GM21423 (cell line): Measurements from ENCODE around the gene KTN1.

Experiments
- ATAC-seq: cut with Tn5 transposase; IDR thresholded peaks from one replicate; pipeline ENCODE4 v1.9.1; 2021; ENCODE audit warnings: mild to moderate bottlenecking, moderate library complexity; ENCODE audit not compliant: unreplicated experiment

KTN1 gene

DNA sequence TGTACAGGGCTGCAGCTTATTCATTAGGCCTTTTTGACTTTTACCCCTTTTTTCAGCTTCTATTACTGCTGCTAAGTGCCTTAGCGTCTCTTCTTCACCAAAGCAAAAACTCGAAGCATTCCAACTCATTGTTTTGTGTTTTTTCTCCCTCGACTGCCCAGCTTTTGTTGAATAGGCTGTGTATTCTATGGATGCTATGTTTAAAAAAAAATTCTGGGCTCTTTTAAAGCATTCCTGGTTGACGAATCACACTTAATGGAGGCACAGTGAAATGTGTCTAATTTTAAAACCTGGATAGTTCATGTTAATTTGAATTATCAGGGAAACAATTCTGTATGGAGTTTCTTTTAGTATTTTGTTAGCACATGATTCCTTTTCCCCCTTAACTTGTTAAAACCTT, 29.7 kb downstream of the KTN1 start:
- ATAC-seq: no peak

DNA sequence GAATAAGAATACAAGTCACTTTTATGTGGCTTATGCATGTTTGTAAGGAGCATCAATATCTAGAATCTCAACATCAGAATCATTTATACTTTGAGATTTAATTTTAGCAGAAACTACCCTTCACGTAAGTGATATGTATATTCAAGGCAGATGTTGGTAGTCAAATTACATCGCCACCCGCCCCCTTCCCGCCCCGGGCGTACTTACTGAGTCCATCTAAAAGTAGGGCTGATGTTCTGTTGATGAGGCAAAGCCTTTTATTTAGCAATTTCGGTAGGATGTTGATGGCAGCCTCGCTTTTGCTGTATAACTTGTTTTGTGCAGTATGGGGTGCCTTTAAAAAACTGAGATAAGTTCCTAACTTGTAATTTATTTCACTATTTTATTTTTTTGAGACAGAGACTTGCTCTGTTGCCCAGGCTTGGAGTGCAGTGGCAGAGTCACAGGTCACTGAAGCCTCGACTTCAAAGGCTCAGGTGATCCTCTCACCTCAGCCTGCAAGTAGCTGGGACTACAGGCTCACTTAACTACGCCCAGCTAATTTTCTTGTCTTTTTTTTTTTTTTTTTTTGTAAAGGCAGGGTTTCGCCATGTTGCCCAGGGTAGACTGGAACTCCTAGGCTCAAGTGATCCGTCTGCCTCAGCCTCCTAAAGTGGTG, 30.8 kb downstream of the KTN1 start:
- ATAC-seq: no peak

DNA sequence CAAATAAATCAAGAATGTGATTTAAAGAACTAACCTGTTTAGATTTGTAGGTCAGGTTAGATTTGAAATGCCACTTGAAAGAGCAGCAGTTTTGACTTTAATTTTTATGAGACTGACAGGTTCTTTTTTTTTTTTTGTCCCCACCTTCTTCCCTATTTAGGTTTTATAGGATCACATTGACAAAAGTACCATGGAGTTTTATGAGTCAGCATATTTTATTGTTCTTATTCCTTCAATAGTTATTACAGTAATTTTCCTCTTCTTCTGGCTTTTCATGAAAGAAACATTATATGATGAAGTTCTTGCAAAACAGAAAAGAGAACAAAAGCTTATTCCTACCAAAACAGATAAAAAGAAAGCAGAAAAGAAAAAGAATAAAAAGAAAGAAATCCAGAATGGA, 31.9 kb downstream of the KTN1 start:
- ATAC-seq: no peak

DNA sequence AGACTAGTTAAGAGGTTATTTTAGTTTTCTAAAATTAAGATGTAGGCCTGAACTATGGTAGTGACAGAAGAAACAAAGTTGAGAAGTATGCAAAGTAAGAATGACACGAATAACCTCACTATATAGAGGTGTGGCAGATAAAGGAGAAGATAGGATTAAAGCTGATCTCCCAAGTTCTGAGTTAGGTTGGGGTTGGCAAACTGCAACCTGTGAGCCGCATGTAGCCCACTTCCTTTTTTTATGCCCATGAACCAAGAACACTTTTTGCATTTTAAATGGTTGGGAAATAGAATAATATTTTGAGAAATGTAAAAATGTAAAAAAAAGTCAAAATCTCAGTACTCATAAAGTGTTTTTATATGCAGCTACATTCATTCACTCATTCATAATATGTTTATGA, 34.3 kb downstream of the KTN1 start:
- no peak for ATAC-seq

DNA sequence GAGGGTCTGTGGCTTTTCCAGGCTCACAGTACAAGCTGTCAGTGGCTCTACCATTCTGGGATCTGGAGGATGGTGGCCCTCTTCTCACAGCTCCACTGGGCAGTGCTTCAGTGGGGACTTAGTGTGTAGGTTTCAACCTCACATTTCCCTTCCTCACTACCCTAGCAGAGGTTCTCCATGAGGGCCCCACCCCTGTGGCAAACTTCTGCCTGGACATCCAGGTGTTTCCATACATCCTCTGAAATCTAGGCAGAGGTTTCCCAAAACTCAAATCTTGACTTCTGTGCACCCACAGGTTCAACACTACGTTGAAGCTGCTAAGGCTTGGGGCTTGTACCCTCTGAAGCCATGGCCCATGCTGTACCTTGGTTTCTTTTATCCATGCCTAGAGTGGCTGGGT, 40.3 kb downstream of the KTN1 start:
- ATAC-seq: no peak

DNA sequence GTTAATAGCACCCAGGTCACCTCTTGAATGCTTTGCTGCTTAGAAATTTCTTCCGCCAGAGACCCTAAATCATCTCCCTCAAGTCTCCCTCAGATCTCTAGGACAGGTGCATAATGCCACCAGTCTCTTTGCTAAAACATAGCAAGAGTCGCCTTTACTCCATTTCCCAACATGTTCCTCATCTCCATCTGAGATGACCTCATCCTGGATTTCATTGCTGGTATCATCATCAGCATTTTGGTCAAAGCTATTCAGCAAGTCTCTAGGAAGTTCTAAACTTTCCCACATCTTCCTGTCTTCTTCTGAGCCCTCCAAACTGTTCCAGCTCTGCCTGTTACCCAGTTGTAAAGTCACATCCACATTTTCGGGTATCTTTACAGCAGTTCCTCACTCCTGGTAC, 41.0 kb downstream of the KTN1 start:
- no peak for ATAC-seq

DNA sequence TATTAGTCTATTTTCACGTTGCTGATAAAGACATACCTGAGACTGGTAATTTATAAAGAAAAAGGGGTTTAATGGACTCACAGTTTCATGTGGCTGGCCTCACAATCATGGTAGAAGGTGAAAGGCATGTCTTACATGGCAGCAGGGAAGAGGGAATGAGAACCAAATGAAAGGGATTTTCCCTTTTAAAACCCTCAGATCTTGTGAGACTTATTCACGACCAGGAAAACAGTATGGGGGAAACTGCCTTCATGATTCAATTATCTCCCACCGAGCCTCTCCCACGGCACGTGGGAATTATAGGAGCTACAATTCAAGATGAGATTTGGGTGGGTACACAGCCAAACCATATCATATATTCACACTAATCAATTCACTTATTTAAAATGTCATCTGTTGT, 41.4 kb downstream of the KTN1 start:
- ATAC-seq: no peak

DNA sequence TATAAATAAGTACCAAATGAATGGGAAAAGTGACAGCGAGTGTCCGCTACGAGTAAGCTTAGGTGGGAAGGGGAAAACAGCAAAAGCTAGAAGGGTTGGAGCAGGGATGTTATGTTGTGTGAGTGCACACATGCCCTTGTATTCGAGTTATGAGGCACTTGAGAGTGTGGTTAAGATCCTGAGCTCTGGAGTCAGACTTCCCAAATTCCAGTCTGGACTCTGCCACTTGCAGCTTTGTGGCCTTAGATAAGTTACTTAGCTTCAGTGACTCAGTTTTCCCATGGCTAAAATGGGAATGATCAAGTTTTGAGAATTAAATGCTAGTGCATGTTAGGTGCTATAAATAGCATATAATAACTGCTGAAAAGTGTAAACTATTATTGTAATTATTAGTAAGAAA, 44.9 kb downstream of the KTN1 start:
- ATAC-seq: no peak

DNA sequence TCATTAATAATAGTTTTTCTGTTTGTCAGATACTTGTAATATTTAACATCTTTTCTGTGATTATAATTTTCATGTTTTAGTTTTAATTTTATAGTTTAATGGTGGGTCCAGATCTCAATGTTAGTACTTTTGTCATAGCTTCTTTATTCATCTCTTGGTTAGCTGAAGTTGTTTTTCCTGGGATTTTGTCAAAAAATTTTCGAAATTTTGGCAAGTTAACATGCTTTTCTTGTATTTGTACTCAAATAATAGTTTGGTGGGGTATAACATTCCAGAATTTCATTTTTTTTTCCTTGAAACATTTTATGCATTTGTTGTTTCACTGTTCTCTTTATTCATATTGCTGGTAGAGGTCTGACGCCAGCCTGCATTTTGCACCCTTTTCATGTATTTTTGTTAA, 45.5 kb downstream of the KTN1 start:
- no peak for ATAC-seq

DNA sequence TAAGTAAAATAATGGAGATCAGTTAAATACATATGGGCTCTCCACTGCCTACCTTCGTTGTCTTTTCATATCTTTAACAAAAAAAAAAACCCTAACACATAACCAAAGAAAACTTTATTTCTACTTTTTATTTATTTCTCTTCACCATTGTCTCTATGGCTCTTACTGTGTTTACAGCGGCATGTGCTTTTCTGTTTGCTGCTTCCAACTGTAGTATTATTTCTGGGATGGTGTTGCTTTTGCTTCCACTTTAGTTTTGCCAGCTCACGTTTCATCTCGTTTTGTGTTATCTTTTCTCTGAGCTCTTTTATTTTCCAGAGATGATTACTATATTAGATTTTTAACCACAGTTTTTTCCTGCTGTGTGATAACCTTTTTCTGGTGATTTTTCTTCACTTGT, 46.1 kb downstream of the KTN1 start:
- no peak for ATAC-seq

DNA sequence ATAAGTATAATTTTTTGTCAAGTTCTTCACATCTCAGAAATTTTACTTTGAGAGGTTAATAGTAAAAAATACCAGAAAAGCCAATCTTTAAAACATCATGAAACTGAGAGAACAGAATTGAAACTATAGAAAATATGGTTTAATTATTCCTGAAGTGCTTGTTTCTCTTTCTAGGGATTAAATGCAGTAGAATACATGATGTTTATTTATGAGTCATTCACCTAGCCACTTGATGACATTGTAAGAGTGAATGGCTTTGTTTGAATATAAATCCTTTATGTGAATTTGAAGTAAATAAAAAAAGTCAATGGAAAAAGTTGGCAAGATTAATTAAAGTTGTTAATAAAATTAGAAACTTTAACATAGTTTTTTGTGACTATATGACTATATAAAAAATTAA, 48.4 kb downstream of the KTN1 start:
- no peak for ATAC-seq

DNA sequence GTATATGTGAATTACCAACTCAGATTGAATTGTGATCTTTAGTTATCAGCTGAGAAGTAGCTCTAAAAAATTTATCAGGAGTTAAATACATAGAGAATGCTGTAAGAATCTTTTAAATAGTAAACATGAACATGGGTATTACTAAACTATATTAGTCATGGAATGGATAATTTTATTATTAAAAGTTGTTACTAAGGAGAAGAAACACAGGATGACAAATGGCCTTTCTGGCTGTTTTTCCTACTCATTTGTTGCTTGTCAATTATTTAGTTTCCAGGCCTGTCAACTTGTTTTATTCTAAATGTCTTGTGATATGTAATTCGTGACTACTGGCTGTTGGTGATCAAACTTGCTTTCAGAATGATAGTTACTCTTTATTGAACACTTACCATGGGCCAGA, 58.7 kb downstream of the KTN1 start:
- no peak for ATAC-seq

DNA sequence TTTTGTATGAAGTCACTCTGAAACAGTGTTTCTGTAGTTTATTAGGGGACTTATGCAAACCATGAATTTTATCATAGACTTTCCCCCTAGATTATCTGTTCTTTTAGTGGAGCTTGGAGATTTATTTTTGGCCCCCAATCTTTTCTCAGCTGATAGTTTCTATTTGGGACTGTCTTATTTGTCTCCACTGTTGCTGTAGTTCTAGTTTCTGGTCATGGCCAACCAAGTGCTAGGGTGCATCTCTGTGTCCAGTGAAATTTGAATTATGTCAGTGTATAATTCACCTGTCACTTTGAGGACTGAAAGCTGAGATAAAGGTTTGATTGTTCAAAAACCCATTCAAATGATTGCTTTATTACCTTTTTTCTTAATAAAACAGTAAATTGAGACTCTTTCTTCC, 61.3 kb downstream of the KTN1 start:
- ATAC-seq: no peak

DNA sequence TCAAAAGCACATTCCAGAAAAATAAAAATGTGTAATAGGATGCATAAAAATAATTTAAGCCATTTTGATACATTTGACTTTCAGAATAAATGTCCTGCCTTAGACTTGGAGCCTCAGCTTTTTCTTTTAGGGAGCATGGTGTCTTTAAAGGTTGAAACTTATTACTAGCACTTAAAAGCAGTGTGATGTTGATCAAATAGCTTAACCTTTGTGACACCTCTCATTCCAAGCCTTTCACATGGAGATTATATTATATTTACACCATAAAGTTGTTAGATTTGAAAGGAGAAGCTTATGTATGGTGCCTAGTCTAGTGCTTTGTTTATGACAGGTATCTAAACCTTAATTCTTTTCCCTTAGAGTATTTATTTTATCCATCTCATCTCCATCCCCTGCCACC, 61.9 kb downstream of the KTN1 start:
- ATAC-seq: no peak

DNA sequence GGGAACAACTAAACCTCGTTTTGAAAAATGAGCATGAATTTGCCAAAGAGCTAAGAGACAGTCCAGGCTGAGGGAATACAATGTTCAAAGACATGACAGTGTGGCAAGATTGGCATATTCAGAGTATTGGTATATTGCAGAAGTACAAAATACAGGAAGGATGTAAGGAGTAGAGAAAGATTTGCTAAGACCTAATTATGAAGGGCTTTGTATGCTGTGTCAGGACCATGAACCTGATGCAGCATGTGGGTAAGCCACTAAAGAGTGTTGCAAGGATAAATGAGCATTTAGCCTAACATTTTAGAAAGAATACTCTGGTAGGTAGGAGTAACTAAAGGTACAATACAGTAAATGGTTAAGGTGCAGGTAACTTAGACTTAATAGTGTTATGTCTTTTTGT, 65.1 kb downstream of the KTN1 start:
- ATAC-seq: no peak

DNA sequence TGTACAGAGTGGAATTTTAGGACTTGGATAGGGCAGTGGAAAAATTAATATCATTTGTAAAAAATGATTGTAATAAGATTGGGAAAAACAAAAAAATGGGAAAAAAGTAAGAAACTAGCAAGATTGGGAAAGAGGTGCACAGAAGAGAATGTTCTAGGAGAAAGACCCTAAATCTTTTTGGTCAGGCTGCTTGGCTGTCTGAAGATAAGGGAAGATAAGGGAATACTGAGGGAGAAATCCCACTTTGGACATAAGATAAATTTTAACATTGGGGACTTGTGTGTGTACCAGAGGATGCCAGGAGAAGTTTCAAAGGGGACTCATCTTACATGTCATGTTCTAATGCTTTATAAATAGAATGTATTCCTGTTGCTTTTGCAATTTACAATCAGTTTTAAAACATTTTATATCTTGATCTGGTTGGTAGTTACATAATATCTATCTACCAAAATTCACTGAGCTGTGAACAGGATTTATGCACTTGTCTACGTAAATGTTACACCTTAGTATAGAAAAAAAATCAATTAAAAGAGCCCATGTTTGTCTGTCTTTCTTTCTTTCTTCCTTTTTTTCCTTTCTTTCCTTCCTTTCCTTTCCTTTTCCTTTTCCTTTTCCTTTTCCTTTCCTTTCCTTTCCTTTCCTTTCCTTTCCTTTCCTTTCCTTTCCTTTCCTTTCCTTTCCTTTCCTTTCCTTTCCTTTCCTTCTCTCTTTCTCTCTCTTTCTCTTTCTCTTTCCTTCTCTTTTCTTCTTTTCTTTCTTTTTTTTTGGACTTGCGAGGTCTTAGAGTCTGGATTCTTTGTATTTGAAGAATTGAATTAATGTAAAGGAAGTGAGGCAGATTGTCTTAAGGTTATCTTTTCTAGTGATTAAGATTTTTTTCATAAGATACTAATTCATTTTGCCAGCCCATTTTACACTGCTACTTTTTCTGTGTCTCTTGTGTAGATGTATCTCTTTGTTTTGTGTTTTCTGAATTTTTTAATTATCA, 66.1 kb downstream of the KTN1 start:
- ATAC-seq: no peak

DNA sequence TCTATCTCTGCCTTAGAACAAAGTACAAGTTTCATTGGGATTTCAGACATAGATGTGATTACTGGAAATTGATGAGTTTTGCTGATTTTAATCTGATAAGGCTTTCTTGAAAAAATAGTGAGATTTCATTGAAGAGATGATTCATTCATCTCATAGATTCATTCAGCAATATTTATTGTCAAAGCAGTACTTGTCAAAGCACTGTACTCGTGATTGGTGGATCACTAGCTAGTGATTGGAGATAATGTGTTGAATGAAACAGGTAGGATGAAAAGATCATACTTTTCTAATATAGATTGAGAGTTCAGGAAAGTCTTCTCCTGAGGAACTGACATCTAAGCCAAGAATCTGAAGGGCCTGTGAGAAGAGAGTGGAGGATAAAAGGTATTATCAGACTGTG, 71.0 kb downstream of the KTN1 start:
- ATAC-seq: no peak

DNA sequence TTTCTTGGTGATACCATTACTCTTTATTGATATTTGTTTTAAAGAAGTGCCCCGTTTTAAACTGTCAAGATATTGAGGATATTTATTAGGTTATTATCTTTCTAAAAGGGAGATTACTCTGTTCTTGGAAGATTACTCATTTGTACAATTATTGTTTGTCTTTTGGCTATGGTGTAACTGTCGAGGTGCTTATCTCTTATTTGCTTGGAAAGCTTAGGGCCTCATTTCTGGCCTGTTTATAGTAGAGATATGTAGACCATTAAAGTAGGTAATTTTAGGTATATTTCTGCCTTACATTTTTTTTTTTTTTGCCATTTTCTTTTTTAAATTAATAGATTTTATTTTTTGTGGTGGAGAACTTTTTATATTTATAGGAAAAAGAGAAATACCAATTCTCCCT, 74.2 kb downstream of the KTN1 start:
- ATAC-seq: no peak

DNA sequence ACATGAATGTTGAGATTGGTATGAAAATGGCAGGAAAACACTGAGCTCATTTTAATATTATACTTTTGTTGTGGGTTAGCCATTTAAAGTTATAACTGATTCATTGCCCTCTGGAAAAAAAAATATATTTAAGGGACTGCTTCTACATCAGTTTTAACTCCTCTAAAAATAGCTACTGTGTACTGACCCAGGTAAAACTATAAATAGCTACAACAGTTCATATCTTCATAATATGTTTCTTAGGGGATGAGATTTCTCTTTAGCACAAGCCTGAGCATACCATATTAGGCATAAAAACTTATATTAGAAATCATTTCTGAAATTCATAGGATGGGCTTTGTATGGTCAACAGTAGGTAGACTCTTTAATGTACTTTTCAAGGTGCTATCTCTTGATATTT, 81.0 kb downstream of the KTN1 start:
- ATAC-seq: no peak

DNA sequence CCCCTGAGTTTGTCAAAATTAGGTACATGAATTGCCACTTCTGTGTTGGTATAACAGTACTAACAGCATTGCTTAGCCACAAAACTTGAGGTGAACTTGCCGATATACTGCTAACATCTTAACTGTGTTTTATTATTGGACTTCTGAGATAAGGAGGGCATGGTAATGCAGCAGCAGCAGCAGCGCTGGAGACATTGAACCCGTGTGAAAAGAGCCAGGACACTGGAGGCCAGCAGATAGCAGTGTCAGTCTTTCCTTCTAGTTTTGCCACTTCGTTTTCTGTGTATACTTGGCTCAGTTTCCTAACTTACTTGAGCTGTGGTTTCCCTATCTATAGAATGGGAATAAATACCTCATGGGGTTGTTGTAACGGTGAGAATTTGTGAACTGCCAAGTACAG, 82.7 kb downstream of the KTN1 start:
- no peak for ATAC-seq

DNA sequence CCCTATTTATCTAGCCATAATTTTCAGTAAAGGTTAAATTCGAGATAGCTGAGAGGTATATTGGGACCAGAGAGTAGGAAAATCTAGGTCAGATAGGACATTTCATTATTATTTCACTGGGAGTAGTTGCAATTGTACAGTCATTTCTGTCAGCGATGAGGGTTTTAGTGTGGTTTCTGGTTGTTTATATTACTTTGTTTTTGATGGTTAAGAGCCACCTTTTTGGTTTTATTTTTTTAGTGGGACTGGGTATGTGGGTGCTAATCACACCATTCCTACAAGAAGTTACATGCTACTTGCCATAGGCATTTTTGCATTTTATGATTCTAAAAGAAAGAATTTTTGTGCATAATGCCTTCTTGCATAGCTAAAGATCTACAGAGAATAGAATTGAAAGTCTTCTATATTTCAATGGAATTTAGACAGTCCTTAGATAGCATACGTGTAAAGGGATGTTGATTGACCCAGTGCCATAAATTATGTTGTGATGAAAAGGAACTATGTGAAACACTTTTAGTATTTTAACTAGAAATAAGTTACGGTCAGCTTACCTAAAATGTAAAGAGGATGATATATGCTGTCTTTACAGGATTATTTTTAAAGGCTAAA, 85.2 kb downstream of the KTN1 start:
- no peak for ATAC-seq

DNA sequence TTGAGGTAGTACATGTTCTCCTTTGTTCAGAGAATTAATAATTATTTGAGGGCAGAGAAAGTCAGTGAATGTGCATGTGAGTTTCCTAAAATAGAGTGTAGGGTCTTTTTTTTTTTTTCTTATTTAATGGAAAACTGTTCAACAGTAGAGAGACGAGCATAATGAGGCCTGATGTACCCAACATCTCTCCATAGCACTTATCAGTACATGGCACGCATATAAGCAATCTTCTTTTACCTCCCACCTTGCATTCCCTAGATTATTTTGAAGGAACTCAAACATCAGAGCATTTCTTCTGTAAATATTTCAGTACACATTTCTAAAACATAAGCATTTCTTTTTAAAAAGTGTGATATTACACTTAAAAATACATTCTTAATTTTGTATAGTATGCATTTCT, 87.8 kb downstream of the KTN1 start:
- no peak for ATAC-seq
